IMR-90 (cell line): Measurements from ENCODE around the gene SNAPC1. TPM values are rescaled to one million over a fixed set of nuclear protein-coding genes. Genes with fewer than 3 reads are reported as not detected.

Experiments used
- ATAC-seq: fragments of 200-7000 bp; cut with Tn5 transposase; 2 replicates; pipeline ENCODE4 v1.9.1; 2020; ENCODE audit warnings: low read depth, mild to moderate bottlenecking, moderate library complexity
- BruUV-seq: library from RNA; stranded (reverse); fragments of 400-500 nt; replicated peaks from 2 replicates; lab custom pipeline; 2021; lab: Mats Ljungman, UMichigan
- CTCF ChIA-PET: fragments of 300-600 bp; formaldehyde crosslinking; extraction: SDS; loops from one replicate; lab custom pipeline; 2021; ENCODE audit warnings: antibody characterized with exemption; lab: Yijun Ruan, JAX
- POLR2A ChIA-PET: fragments of 300-600 bp; sonication (Branson Sonifier 250); formaldehyde crosslinking; loops from one replicate; lab custom pipeline; 2022; ENCODE audit warnings: antibody characterized with exemption; ENCODE audit not compliant: unreplicated experiment; lab: Charles Lee
- DNase-seq: peaks from one replicate; pipeline ENCODE4 v3.0.0; 2013
- H2AFZ ChIP-seq: replicated peaks from 2 replicates; pipeline ENCODE3; 2013; ENCODE audit warnings: low read length, mild to moderate bottlenecking; ENCODE audit not compliant: poor library complexity
- H2AK5ac ChIP-seq: 2 replicates; pipeline ENCODE4 v1.6.1; 2013; ENCODE audit warnings: low read depth, low read length, inconsistent platforms
- H2AK9ac ChIP-seq: replicated peaks from 2 replicates; pipeline ENCODE3; 2013; ENCODE audit warnings: mild to moderate bottlenecking, low read depth, low read length, moderate library complexity; ENCODE audit not compliant: poor library complexity
- H2BK120ac ChIP-seq: 2 replicates; pipeline ENCODE4 v1.6.1; 2013; ENCODE audit warnings: low read depth, low read length, inconsistent platforms
- H2BK15ac ChIP-seq: 3 replicates; pipeline ENCODE4 v1.6.1; 2013; ENCODE audit warnings: low read depth, low read length, inconsistent platforms
- H2BK20ac ChIP-seq: 2 replicates; pipeline ENCODE4 v1.6.1; 2013; ENCODE audit warnings: low read depth, mild to moderate bottlenecking, inconsistent platforms, low read length, moderate library complexity
- H2BK5ac ChIP-seq: 2 replicates; pipeline ENCODE4 v1.6.1; 2013; ENCODE audit warnings: mild to moderate bottlenecking, low read depth, low read length, inconsistent platforms; ENCODE audit not compliant: poor library complexity, severe bottlenecking
- H3K14ac ChIP-seq: replicated peaks from 2 replicates; pipeline ENCODE4 v1.6.1; 2013; ENCODE audit warnings: low read depth, low read length, inconsistent platforms
- H3K18ac ChIP-seq: 2 replicates; pipeline ENCODE4 v1.6.1; 2013; ENCODE audit warnings: low read depth, low read length, control low read depth
- H3K23ac ChIP-seq: 2 replicates; pipeline ENCODE4 v1.6.1; 2013; ENCODE audit warnings: low read depth, low read length, inconsistent platforms
- H3K27ac ChIP-seq: 2 replicates; pipeline ENCODE4 v1.5.1; 2013; ENCODE audit warnings: mild to moderate bottlenecking, control low read depth, low read length; ENCODE audit not compliant: insufficient read depth
- H3K27me3 ChIP-seq: 2 replicates; pipeline ENCODE4 v1.6.1; 2013; ENCODE audit warnings: low read length; ENCODE audit not compliant: control insufficient read depth, insufficient read depth
- H3K36me3 ChIP-seq: 2 replicates; pipeline ENCODE4 v1.6.1; 2013; ENCODE audit warnings: low read length, mixed read lengths; ENCODE audit not compliant: control insufficient read depth, insufficient read depth
- H3K4ac ChIP-seq: 2 replicates; pipeline ENCODE4 v1.6.1; 2013; ENCODE audit warnings: low read depth, low read length, inconsistent platforms
- H3K4me1 ChIP-seq: 2 replicates; pipeline ENCODE4 v1.6.1; 2013; ENCODE audit warnings: low read length, mixed read lengths; ENCODE audit not compliant: control insufficient read depth, insufficient read depth
- H3K4me2 ChIP-seq: 2 replicates; pipeline ENCODE4 v1.6.1; 2013; ENCODE audit warnings: low read depth, mild to moderate bottlenecking, control low read depth, low read length, moderate library complexity
- H3K4me3 ChIP-seq: 2 replicates; pipeline ENCODE4 v1.5.1; 2013; ENCODE audit warnings: low read depth, mild to moderate bottlenecking, control low read depth, low read length, moderate library complexity; ENCODE audit not compliant: insufficient read depth
- H3K56ac ChIP-seq: 2 replicates; pipeline ENCODE4 v1.6.1; 2013; ENCODE audit warnings: low read length, inconsistent platforms; ENCODE audit not compliant: insufficient read depth; ENCODE audit errors: extremely low read depth
- H3K79me1 ChIP-seq, 2 experiments: 2 replicates each; pipeline ENCODE4 v1.6.1; 2013; ENCODE audit warnings: low read length in 2 of 2, inconsistent platforms in 1 of 2, low read depth in 1 of 2
- H3K9ac ChIP-seq: 2 replicates; pipeline ENCODE4 v1.6.1; 2013; ENCODE audit warnings: low read depth, low read length, control low read depth
- H3K9me1 ChIP-seq: 2 replicates; pipeline ENCODE4 v1.6.1; 2013; ENCODE audit warnings: low read length, inconsistent platforms; ENCODE audit not compliant: insufficient read depth
- H3K9me3 ChIP-seq: 2 replicates; pipeline ENCODE4 v1.6.1; 2013; ENCODE audit warnings: low read length; ENCODE audit not compliant: control insufficient read depth, insufficient read depth
- H4K20me1 ChIP-seq: 2 replicates; pipeline ENCODE4 v1.6.1; 2013; ENCODE audit warnings: low read length, inconsistent platforms; ENCODE audit not compliant: insufficient read depth
- H4K5ac ChIP-seq: 2 replicates; pipeline ENCODE4 v1.6.1; 2013; ENCODE audit warnings: mild to moderate bottlenecking, low read depth, low read length, control low read depth
- H4K8ac ChIP-seq, 2 experiments: 2 replicates each; pipeline ENCODE4 v1.6.1; 2013; ENCODE audit warnings: low read depth in 2 of 2, low read length in 2 of 2, control low read depth in 1 of 2, inconsistent platforms in 1 of 2
- H4K91ac ChIP-seq: 2 replicates; pipeline ENCODE4 v1.6.1; 2013; ENCODE audit warnings: low read depth, low read length, inconsistent platforms; ENCODE audit not compliant: insufficient read depth
- FOS ChIP-seq: fragments of 150-350 bp; IDR thresholded peaks from 2 replicates; pipeline ENCODE4 v1.6.1; 2016; ENCODE audit warnings: low read depth, low read length
- whole genome bisulfite sequencing, 2 experiments: methylation state at CpG; one replicate each; pipeline versions ENCODE4 v1.1.5 to v1.1.7; 2013; ENCODE audit warnings: missing lambda C conversion rate in 2 of 2; ENCODE audit not compliant: insufficient read length in 1 of 2; ENCODE audit errors: extremely low coverage in 2 of 2; 5-methylcytosine and 5-hydroxymethylcytosine counted together
- dilution Hi-C: fragments of 300-500 bp; cut with HindIII; formaldehyde crosslinking; loops from one replicate; pipeline ENCODE4 v1.14.3; 2018; ENCODE audit warnings: low sequenced_read_pairs; ENCODE audit not compliant: unreplicated experiment
- in situ Hi-C: fragments of 300-500 bp; cut with MboI; formaldehyde crosslinking; loops from 3 replicates; pipeline ENCODE4 v1.14.3; 2019; ENCODE audit warnings: low sequenced_read_pairs, inconsistent platforms, mixed read lengths
- intact Hi-C: fragments of 100-400 bp; cut with micrococcal nuclease; formaldehyde crosslinking; loops from 2 replicates; pipeline ENCODE4 v1.10.0; 2022
- polyA plus RNA-seq, 3 experiments: library from polyadenylated mRNA; depleted of rRNA; stranded (reverse); fragments of >200 nt; gene quantifications; 2 replicates each; pipeline ENCODE4 v1.2.3, GENCODE V29; 2012; ENCODE audit warnings: low replicate concordance in 1 of 3
- total RNA-seq: library from RNA; depleted of rRNA; stranded (reverse); fragments of >200 nt; gene quantifications from 2 replicates; pipeline ENCODE4 v1.2.3, GENCODE V29; 2012

SNAPC1 gene
- total and polyA plus RNA-seq, 2 of the 4 experiments (the other 2 are of a cell fraction), result 7.7 to 9.3 TPM

DNA sequence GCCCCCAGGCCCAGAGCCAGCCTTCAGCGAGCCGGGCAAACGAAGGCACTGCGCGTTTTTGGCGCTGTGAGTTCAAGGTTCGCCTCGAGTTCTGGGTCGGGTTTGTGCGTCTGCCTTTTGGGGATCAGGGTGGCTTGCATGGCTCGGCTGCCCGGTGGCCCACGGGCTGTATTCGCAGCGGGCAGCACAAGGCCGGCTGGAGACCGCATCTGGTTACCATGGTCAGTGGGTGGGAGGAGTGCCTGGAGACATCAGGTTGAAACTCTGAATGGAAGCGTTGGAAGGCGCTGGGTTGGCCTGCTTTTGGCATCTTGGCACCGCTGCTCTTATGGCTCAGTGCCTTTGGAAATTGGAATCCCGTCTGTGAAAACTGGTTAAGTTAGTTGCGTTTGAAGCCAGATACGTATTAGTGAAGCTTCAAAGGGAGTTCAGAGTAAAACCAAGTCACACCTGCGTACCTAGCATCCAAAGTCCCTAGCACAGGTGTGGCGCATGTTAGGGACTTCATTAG lies 50.9 kb downstream of the SNAPC1 start:
- no peak overlapping the region for H3K18ac ChIP-seq
- intact Hi-C loops, result no loop called here
- H2AFZ ChIP-seq, result peak overlapping the region; percentile 90
- peak overlapping the region; percentile 20; the same call in 1 of the 2 replicates for H3K9ac ChIP-seq
- no peak overlapping the region for H2BK5ac ChIP-seq
- no peaks in the 10 kb centered on the region; the same call in 1 of the 2 replicates for H3K9me3 ChIP-seq
- H3K4me3 ChIP-seq, result peak overlapping the region; percentile 83
- no peak overlapping the region for H2AK5ac ChIP-seq
- no peak overlapping the region for H4K91ac ChIP-seq
- no peak overlapping the region for H4K8ac ChIP-seq
- no peak overlapping the region for H3K23ac ChIP-seq
- TF ChIP-seq FOS, result no peak
- H3K36me3 ChIP-seq, result no peaks in the 10 kb centered on the region
- no peak overlapping the region for H2BK15ac ChIP-seq
- peaks cover 2% of the 10 kb centered on the region; the same call in 1 of the 2 replicates for H3K4me1 ChIP-seq
- H2BK20ac ChIP-seq, result no peak overlapping the region
- no peaks in the 10 kb centered on the region for H3K79me1 ChIP-seq
- WGBS, 2 experiments, result 13% methylated on average over 13 of the region's 25 CpGs; no CpG with 5 or more reads in 1 of the 2 experiments
- no peak overlapping the region for H2BK120ac ChIP-seq
- H4K5ac ChIP-seq, result no peak overlapping the region
- POLR2A ChIA-PET, result no interaction called here
- peaks cover 26% of the 10 kb centered on the region for H3K27me3 ChIP-seq
- H3K9me1 ChIP-seq, result peaks cover 5% of the 10 kb centered on the region; the same call in 1 of the 2 replicates
- BruUV-seq, result no TSS peak
- CTCF ChIA-PET, result interaction anchor here (0.7 kb wide), 1 partner anchor 1190 kb away, joined by 3 read pairs; no protein-coding TSS in a partner anchor
- DNase-seq (no peak), ATAC-seq (peak; percentile 42)
- H3K4ac ChIP-seq, result no peak overlapping the region
- no peak overlapping the region for H3K27ac ChIP-seq
- H3K4me2 ChIP-seq, result peak overlapping the region; percentile 89
- dilution Hi-C loops, result no loop called here
- H2AK9ac ChIP-seq, result no peak overlapping the region
- in situ Hi-C loops, result no loop called here
- H3K14ac ChIP-seq, result no peak overlapping the region
- H3K56ac ChIP-seq, result no peak overlapping the region
- no peaks in the 10 kb centered on the region for H4K20me1 ChIP-seq
